SK-N-MC (cell line): ENCODE measurements around the gene GNAI2.

ENCODE experiments used
- EZH2 ChIP-seq: fragments of 200-600 bp; sonication (generic); IDR thresholded peaks from one replicate; pipeline ENCODE4 v1.6.1; 2017; ENCODE audit warnings: antibody characterized with exemption
- POLR2AphosphoS5 ChIP-seq: IDR thresholded peaks from 2 replicates; pipeline ENCODE4 v1.6.1; 2012; ENCODE audit warnings: mild to moderate bottlenecking, low read depth, low read length, borderline replicate concordance

DNA sequence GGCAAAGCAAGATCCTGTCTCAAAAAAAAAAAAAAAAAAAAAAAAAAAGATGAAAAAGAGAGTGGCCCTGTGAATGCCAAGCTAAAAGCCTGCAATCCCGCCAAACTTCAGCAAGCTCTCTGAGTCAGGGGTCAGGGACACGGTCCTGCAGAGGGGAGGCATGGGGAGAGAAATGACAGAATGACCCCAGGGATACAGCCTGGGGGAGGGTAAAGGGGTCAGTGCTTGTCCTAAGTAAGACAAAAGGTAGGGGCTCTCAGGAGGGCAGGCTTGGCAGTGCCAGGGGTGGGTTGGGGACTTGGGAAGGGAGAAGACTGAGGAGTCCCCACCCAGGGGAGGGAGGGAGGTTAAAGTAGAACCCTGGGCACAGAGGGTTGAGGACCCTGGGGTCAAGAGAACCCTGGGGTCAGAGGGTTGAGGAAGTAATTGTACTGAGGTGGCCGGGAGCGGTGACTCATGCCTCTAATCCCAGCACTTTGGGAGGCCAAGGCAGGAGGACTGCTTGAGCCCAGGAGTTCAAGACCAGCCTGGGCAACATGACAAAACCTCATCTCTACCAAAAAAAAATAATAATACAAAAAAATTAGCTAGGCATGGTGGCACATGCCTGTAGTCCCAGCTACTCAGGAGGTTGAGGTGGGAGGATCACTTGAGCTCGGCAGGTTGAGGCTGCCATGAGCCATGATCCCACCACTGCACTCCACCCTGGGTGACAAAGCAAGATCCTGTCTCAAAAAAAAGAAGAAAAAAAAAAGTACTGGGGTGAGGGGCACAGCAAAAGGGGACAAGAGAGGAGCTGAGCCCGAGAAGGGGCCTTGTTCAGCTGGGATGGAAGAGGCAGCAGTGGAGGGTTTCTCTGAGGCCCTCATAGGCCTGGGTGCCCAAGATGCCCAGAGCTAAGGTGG, 27.7 kb downstream of the GNAI2 start:
- no peak for TF ChIP-seq POLR2AphosphoS5
- TF ChIP-seq EZH2: no peak
